Heart left ventricle (tissue), 13 donors: Measurements from ENCODE around the gene BOC.

Experiments
- CTCF ChIP-seq, 12 donors: fragments of 200-600 bp; sonication (generic) in 4 of 12; IDR thresholded peaks; one replicate each; pipeline versions ENCODE4 v1.5.0 to v1.8.0; 2018 to 2022; ENCODE audit warnings: antibody characterized with exemption in 12 of 12, mild to moderate bottlenecking in 5 of 12
- POLR2A ChIP-seq, 2 donors: fragments of 450-650 bp; IDR thresholded peaks; one replicate each; pipeline ENCODE4 v1.6.1; 2017; ENCODE audit warnings: antibody characterized with exemption in 2 of 2, mild to moderate bottlenecking in 2 of 2, moderate library complexity in 2 of 2
- donor health status: ischemic (EF 13 %, LVEDD 7.1; RV severe dilation, severe dysfunction).
- donor health status: DM: no; HTN: yes; CAD: no.
- donor health status: DM: no; HTN: no; CAD: no.
- donor health status: ischemic (EF 25% LVEDD 6.9; RV normal size, moderate dysfunction).
- donor health status: ischemic (EF 25% LVEDD 5.7; RV mildly dilated, moderate dysfunction).
- donor health status: ischemic (EF 35%, LVEDD 5.7; RV mildly dilated, moderate dysfunction).
- donor health status: nonischemic (EF 11% LVEDD 7.7; RV severe dilation, severe dysfunction).
- donor health status: DM: yes; HTN: yes; CAD: no.
- donor health status: PGD.
- donor health status: ischemic (EF 29% LVEDD 5.4; RV normal size, mild dysfunction).
- donor health status: nonischemic (EF 23%, LVEDD 6.1; RV moderate dilation, normal function).

GRCh38 chr3:113222451-113223086, 11.2 kb downstream of the BOC start:
- TF ChIP-seq CTCF (IDR thresholded peaks at IDR 0.05) = no peak
- TF ChIP-seq POLR2A (IDR thresholded peaks at IDR 0.05) = no peak
